Neural cell (in vitro differentiated cells): ENCODE measurements around the gene CHST8. TPM values are rescaled to one million over a fixed set of nuclear protein-coding genes. Genes with fewer than 3 reads are reported as not detected.

ENCODE experiments used
- H2AFZ ChIP-seq: fragments of 200-600, 300-800 bp; sonication (generic), shearing (Covaris generic); 2 replicates; pipeline ENCODE4 v1.6.0; 2014; ENCODE audit warnings: low read depth, mild to moderate bottlenecking, antibody characterized with exemption, low read length, moderate library complexity
- H3F3A ChIP-seq: fragments of 200-600 bp; shearing (Covaris generic); 2 replicates; pipeline ENCODE4 v1.6.1; 2016; ENCODE audit warnings: mild to moderate bottlenecking, moderate library complexity, mixed read lengths, antibody characterized with exemption, low read length; ENCODE audit not compliant: insufficient read depth, poor library complexity, severe bottlenecking
- H3K27ac ChIP-seq: fragments of 200-600, 300-800 bp; sonication (generic), shearing (Covaris generic); 2 replicates; pipeline ENCODE4 v1.5.1; 2014; ENCODE audit warnings: mild to moderate bottlenecking, low read length, moderate library complexity
- H3K27me3 ChIP-seq: fragments of 300-800, 200-600 bp; sonication (generic), shearing (Covaris generic); 2 replicates; pipeline ENCODE4 v1.6.0; 2014; ENCODE audit warnings: mild to moderate bottlenecking, low read depth, low read length, moderate library complexity; ENCODE audit not compliant: insufficient read depth
- H3K36me3 ChIP-seq: fragments of 300-800, 200-600 bp; sonication (generic), shearing (Covaris generic); 2 replicates; pipeline ENCODE4 v1.5.1; 2014; ENCODE audit warnings: mild to moderate bottlenecking, antibody characterized with exemption, low read length, moderate library complexity; ENCODE audit not compliant: insufficient read depth
- H3K4me2 ChIP-seq: fragments of 300-800, 200-600 bp; sonication (generic), shearing (Covaris generic); 2 replicates; pipeline ENCODE4 v1.6.0; 2014; ENCODE audit warnings: mild to moderate bottlenecking, low read length
- H3K4me3 ChIP-seq: fragments of 300-800, 200-600 bp; sonication (generic), shearing (Covaris generic); 2 replicates; pipeline ENCODE4 v1.5.1; 2014; ENCODE audit warnings: mild to moderate bottlenecking, low read length, moderate library complexity
- H3K79me2 ChIP-seq: fragments of 200-600 bp; shearing (Covaris generic); replicated peaks from 2 replicates; pipeline ENCODE4 v1.6.0; 2014; ENCODE audit warnings: mild to moderate bottlenecking, low read length, moderate library complexity; ENCODE audit not compliant: insufficient read depth
- H3K9ac ChIP-seq: fragments of 300-800, 200-600 bp; sonication (generic), shearing (Covaris generic); 2 replicates; pipeline ENCODE4 v1.6.1; 2016; ENCODE audit warnings: mild to moderate bottlenecking, low read length, mixed read lengths
- H3K9me2 ChIP-seq: fragments of 200-600 bp; shearing (Covaris generic); 2 replicates; pipeline ENCODE4 v1.6.1; 2016; ENCODE audit warnings: mild to moderate bottlenecking, low read length, mixed read lengths; ENCODE audit not compliant: insufficient read depth
- H3K9me3 ChIP-seq: fragments of 200-600, 300-800 bp; sonication (generic), shearing (Covaris generic); 2 replicates; pipeline ENCODE4 v1.6.1; 2016; ENCODE audit warnings: mild to moderate bottlenecking, mixed run types, low read length, moderate library complexity, mixed read lengths
- H4K20me1 ChIP-seq: fragments of 200-600 bp; shearing (Covaris generic); 2 replicates; pipeline ENCODE4 v1.6.1; 2016; ENCODE audit warnings: mild to moderate bottlenecking, mixed run types; ENCODE audit not compliant: insufficient read depth
- EP300 ChIP-seq: fragments of 450-650 bp; conservative IDR thresholded peaks from 2 replicates; pipeline ENCODE4 v1.6.1; 2014; ENCODE audit warnings: antibody characterized with exemption, mild to moderate bottlenecking, moderate library complexity; ENCODE audit not compliant: poor library complexity, severe bottlenecking
- EZH2 ChIP-seq: fragments of 200-600, 300-800 bp; shearing (Covaris generic), sonication (generic); IDR thresholded peaks from 2 replicates; pipeline ENCODE4 v1.6.1; 2014; ENCODE audit warnings: antibody characterized with exemption, low read length, borderline replicate concordance, mild to moderate bottlenecking; ENCODE audit not compliant: insufficient read depth, poor library complexity, severe bottlenecking
- MXI1 ChIP-seq: fragments of 450-650 bp; conservative IDR thresholded peaks from 2 replicates; pipeline ENCODE4 v1.6.1; 2014; ENCODE audit warnings: antibody characterized with exemption, mild to moderate bottlenecking; ENCODE audit not compliant: poor library complexity, severe bottlenecking
- POLR2AphosphoS5 ChIP-seq: IDR thresholded peaks from 2 replicates; pipeline ENCODE4 v1.6.1; 2012
- RAD21 ChIP-seq: fragments of 450-650 bp; conservative IDR thresholded peaks from 2 replicates; pipeline ENCODE4 v1.6.1; 2014; ENCODE audit warnings: antibody characterized with exemption, mild to moderate bottlenecking, moderate library complexity
- SMC3 ChIP-seq: fragments of 450-650 bp; conservative IDR thresholded peaks from 2 replicates; pipeline ENCODE4 v1.6.1; 2014; ENCODE audit warnings: antibody characterized with exemption, mild to moderate bottlenecking, moderate library complexity; ENCODE audit not compliant: poor library complexity
- TAF1 ChIP-seq: IDR thresholded peaks from 2 replicates; pipeline ENCODE4 v1.6.1; 2012; ENCODE audit warnings: low read depth
- polyA plus RNA-seq: library from polyadenylated mRNA; depleted of rRNA; stranded (reverse); fragments of >200 nt; gene quantifications from 2 replicates; pipeline ENCODE4 v1.2.3, GENCODE V29; 2014
- TF ChIP-seq, protein P1 (sequence below): IDR thresholded peaks from 2 replicates; pipeline ENCODE4 v1.6.1; 2012; ENCODE audit warnings: borderline replicate concordance
- TF ChIP-seq, protein P2 (sequence below): fragments of 450-650 bp; IDR thresholded peaks from 2 replicates; pipeline ENCODE4 v1.5.1; 2014; ENCODE audit warnings: antibody characterized with exemption, mild to moderate bottlenecking, moderate library complexity; ENCODE audit not compliant: poor library complexity, severe bottlenecking

The CHST8 gene
- polyA plus RNA-seq, 1 donor from 2014 or later: 7.1 TPM

DNA sequence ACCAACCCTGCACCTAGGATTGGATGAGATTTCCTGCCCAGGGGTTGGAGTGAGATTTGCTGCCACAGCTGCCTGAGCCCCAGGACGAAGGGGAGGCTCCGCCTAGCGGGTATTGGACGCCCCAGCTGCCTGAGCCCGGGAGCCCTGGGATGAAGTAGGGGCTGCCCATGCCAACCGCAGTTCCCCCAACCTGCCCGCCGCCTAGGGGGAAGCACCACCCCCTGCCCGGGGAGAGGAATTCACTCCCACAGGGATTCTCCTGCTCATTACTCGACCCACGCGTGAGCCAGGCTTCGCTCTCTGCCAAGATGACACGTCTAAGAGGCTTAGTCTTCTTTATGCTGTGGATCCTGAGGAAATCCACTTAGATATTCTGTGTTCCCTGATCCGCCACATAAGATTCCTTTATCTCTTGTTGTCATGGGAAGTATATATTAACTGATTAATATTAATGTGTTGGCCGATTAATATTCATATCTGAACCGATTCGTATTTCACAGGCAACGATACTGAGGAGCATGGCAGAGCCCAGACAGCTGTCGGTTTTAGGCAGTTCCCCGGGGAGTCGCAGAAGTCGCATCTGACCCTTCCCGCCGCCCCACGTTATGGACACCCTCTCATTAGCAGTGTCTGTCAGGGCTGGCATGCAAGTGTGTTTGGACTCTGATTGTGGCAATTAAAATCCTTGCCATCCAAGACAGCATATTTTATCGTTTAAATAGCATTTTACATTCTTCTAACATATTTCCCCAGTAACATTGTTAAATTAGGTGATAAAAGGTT lies 130.5 kb downstream of the CHST8 start:
- H3K36me3 ChIP-seq: no peaks in the 10 kb centered on the region
- H3K79me2 ChIP-seq: no peaks in the 10 kb centered on the region
- no peak overlapping the region for H3K4me2 ChIP-seq
- no peaks in the 10 kb centered on the region for H3K9me2 ChIP-seq
- no peaks in the 10 kb centered on the region for H3K27me3 ChIP-seq
- H2AFZ ChIP-seq: no peak overlapping the region
- H3K9me3 ChIP-seq: no peaks in the 10 kb centered on the region
- H3K9ac ChIP-seq: peak overlapping the region; percentile 7
- no peaks in the 10 kb centered on the region for H3F3A ChIP-seq
- H4K20me1 ChIP-seq: no peaks in the 10 kb centered on the region
- TF ChIP-seq, protein P1, sequence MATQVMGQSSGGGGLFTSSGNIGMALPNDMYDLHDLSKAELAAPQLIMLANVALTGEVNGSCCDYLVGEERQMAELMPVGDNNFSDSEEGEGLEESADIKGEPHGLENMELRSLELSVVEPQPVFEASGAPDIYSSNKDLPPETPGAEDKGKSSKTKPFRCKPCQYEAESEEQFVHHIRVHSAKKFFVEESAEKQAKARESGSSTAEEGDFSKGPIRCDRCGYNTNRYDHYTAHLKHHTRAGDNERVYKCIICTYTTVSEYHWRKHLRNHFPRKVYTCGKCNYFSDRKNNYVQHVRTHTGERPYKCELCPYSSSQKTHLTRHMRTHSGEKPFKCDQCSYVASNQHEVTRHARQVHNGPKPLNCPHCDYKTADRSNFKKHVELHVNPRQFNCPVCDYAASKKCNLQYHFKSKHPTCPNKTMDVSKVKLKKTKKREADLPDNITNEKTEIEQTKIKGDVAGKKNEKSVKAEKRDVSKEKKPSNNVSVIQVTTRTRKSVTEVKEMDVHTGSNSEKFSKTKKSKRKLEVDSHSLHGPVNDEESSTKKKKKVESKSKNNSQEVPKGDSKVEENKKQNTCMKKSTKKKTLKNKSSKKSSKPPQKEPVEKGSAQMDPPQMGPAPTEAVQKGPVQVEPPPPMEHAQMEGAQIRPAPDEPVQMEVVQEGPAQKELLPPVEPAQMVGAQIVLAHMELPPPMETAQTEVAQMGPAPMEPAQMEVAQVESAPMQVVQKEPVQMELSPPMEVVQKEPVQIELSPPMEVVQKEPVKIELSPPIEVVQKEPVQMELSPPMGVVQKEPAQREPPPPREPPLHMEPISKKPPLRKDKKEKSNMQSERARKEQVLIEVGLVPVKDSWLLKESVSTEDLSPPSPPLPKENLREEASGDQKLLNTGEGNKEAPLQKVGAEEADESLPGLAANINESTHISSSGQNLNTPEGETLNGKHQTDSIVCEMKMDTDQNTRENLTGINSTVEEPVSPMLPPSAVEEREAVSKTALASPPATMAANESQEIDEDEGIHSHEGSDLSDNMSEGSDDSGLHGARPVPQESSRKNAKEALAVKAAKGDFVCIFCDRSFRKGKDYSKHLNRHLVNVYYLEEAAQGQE: no peak
- TF ChIP-seq EP300 (no peak), RAD21 (no peak), SMC3 (no peak), POLR2AphosphoS5 (no peak), MXI1 (no peak), EZH2 (no peak), TAF1 (no peak)
- TF ChIP-seq, protein P2, sequence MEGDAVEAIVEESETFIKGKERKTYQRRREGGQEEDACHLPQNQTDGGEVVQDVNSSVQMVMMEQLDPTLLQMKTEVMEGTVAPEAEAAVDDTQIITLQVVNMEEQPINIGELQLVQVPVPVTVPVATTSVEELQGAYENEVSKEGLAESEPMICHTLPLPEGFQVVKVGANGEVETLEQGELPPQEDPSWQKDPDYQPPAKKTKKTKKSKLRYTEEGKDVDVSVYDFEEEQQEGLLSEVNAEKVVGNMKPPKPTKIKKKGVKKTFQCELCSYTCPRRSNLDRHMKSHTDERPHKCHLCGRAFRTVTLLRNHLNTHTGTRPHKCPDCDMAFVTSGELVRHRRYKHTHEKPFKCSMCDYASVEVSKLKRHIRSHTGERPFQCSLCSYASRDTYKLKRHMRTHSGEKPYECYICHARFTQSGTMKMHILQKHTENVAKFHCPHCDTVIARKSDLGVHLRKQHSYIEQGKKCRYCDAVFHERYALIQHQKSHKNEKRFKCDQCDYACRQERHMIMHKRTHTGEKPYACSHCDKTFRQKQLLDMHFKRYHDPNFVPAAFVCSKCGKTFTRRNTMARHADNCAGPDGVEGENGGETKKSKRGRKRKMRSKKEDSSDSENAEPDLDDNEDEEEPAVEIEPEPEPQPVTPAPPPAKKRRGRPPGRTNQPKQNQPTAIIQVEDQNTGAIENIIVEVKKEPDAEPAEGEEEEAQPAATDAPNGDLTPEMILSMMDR: no peak
- no peak overlapping the region for H3K4me3 ChIP-seq
- H3K27ac ChIP-seq: no peak overlapping the region

DNA sequence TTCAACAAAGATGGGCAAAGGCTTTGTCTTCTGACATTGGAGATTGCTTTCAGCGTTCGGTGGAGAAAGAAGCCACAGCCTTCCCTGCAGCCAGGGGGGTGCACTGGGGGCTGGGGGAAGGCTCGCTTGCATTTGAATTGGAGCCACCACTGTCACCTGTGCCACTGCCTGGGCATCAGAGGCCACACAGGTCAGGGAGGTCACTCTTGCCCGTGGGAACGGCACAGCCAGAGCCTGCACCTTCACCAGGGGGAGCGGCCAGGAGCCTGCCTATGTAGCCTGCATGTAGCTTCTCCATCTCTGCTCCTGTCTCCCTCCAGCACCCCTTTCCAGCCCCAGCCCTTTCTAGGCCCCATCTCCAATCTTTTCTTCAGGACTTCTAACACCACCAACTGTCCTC lies 131.2 kb downstream of the CHST8 start:
- H3K79me2 ChIP-seq: no peaks in the 10 kb centered on the region
- no peak overlapping the region for H3K27ac ChIP-seq
- H3F3A ChIP-seq: no peaks in the 10 kb centered on the region
- no peaks in the 10 kb centered on the region for H3K9me2 ChIP-seq
- H3K4me3 ChIP-seq: no peak overlapping the region
- no peaks in the 10 kb centered on the region for H4K20me1 ChIP-seq
- no peak overlapping the region for H2AFZ ChIP-seq
- no peak overlapping the region for H3K4me2 ChIP-seq
- no peaks in the 10 kb centered on the region for H3K36me3 ChIP-seq
- H3K27me3 ChIP-seq: no peaks in the 10 kb centered on the region
- no peak overlapping the region for H3K9ac ChIP-seq
- H3K9me3 ChIP-seq: no peaks in the 10 kb centered on the region
- TF ChIP-seq, protein P2: no peak
- TF ChIP-seq, protein P1: no peak
- TF ChIP-seq TAF1: no peak
- no peak for TF ChIP-seq MXI1
- TF ChIP-seq RAD21: no peak
- no peak for TF ChIP-seq EP300
- TF ChIP-seq SMC3: no peak
- TF ChIP-seq POLR2AphosphoS5: no peak
- no peak for TF ChIP-seq EZH2
